Natural killer cell (primary cell): Measurements from ENCODE around the gene TBC1D22A. TPM values are rescaled to one million over a fixed set of nuclear protein-coding genes. Genes with fewer than 3 reads are reported as not detected.

Experiments
- ATAC-seq, 3 donors: fragments of 150-1000 bp in 2 of 3; fragments of 200-7000 bp in 1 of 3; cut with Tn5 transposase; 1 replicate in 1 of 3; 2 replicates in 2 of 3; pipeline ENCODE4 v1.10.0; 2021; ENCODE audit warnings: mild to moderate bottlenecking in 2 of 3, moderate library complexity in 2 of 3
- DNase-seq, 2 donors: peaks; one replicate each; pipeline versions ENCODE4 v3.0.0 to v3.0.0-alpha.2; 2013 to 2021; ENCODE audit warnings: mixed read lengths in 1 of 2
- H3K27ac ChIP-seq: one replicate; pipeline ENCODE4 v1.5.1; 2013; ENCODE audit warnings: mild to moderate bottlenecking, low read length
- H3K27me3 ChIP-seq: one replicate; pipeline ENCODE4 v1.6.1; 2013; ENCODE audit warnings: low read length; ENCODE audit not compliant: control insufficient read depth, insufficient read depth
- H3K36me3 ChIP-seq: one replicate; pipeline ENCODE4 v1.6.1; 2013; ENCODE audit warnings: low read length; ENCODE audit not compliant: control insufficient read depth, insufficient read depth
- H3K4me1 ChIP-seq: one replicate; pipeline ENCODE4 v1.6.1; 2013; ENCODE audit warnings: low read length; ENCODE audit not compliant: control insufficient read depth, insufficient read depth
- H3K4me3 ChIP-seq: one replicate; pipeline ENCODE4 v1.5.1; 2013; ENCODE audit warnings: low read length
- H3K9me3 ChIP-seq: one replicate; pipeline ENCODE4 v1.6.1; 2013; ENCODE audit warnings: low read length; ENCODE audit not compliant: control insufficient read depth, insufficient read depth
- H3K27ac Mint-ChIP-seq, 2 donors: one replicate each; pipeline ENCODE4 v1.8.0; 2022; ENCODE audit warnings: mild to moderate bottlenecking in 2 of 2, mixed read lengths in 2 of 2, moderate library complexity in 1 of 2
- H3K27me3 Mint-ChIP-seq, 2 donors: one replicate each; pipeline ENCODE4 v1.8.0; 2022; ENCODE audit warnings: low read depth in 2 of 2, mixed read lengths in 2 of 2
- H3K36me3 Mint-ChIP-seq: one replicate; pipeline ENCODE4 v1.8.0; 2022; ENCODE audit warnings: mixed read lengths
- H3K4me1 Mint-ChIP-seq, 2 donors: one replicate each; pipeline ENCODE4 v1.8.0; 2022; ENCODE audit warnings: mixed read lengths in 2 of 2
- H3K4me3 Mint-ChIP-seq: one replicate; pipeline ENCODE4 v1.8.0; 2022; ENCODE audit warnings: mild to moderate bottlenecking, moderate library complexity, mixed read lengths
- H3K9me3 Mint-ChIP-seq, 2 donors: one replicate each; pipeline ENCODE4 v1.8.0; 2022; ENCODE audit warnings: mixed read lengths in 2 of 2
- CTCF ChIP-seq: fragments of 200-600 bp; IDR thresholded peaks from one replicate; pipeline ENCODE4 v1.8.0; 2022; ENCODE audit warnings: antibody characterized with exemption
- WGBS: methylation state at CpG from one replicate; pipeline ENCODE4 v1.1.7; 2013; ENCODE audit warnings: missing lambda C conversion rate; ENCODE audit not compliant: insufficient coverage; 5-methylcytosine and 5-hydroxymethylcytosine counted together
- intact Hi-C: fragments of 100-400 bp; cut with micrococcal nuclease; formaldehyde crosslinking; loops from one replicate; pipeline ENCODE4 v1.14.2; 2022
- total RNA-seq, 4 donors: library from RNA; stranded (reverse); fragments of 120-200 nt in 1 of 4; gene quantifications; one replicate each; pipeline versions ENCODE4 v1.2.3 to v1.2.4, GENCODE V29; 2013 to 2022

Gene TBC1D22A
- total RNA-seq, 3 donors from 2014 or later (not counting 1 experiment from before 2014, with no cell fraction given), result 47.4 to 53.7 (median 53.2) TPM

- WGBS, result 91% methylated on average over 13 of the region's 13 CpGs
- H3K27ac ChIP-seq, result no peak overlapping the region
- Mint-ChIP-seq H3K36me3 (no peaks in the 10 kb centered on the region), H3K9me3 (no peaks in the 10 kb centered on the region), H3K4me1 (no peaks in the 10 kb centered on the region), H3K27ac (no peak overlapping the region), H3K4me3 (no peak overlapping the region), H3K27me3 (no peaks in the 10 kb centered on the region)
- TF ChIP-seq CTCF, result no peak
- H3K9me3 ChIP-seq, result no peaks in the 10 kb centered on the region
- no peaks in the 10 kb centered on the region for H3K36me3 ChIP-seq
- ATAC-seq (no peak), DNase-seq (peak in 1 of 2 donors; percentile 4)
- intact Hi-C loops, result no loop called here
- no peaks in the 10 kb centered on the region for H3K4me1 ChIP-seq
- H3K27me3 ChIP-seq, result no peaks in the 10 kb centered on the region
- H3K4me3 ChIP-seq, result no peak overlapping the region
Observed at GRCh38 chr22:47209547-47210023, 447.1 kb downstream of the TBC1D22A start.

GRCh38 chr22:47210112-47210657 lies 447.7 kb downstream of the TBC1D22A start:
- Mint-ChIP-seq H3K36me3 (no peaks in the 10 kb centered on the region), H3K27me3 (no peaks in the 10 kb centered on the region), H3K27ac (no peak overlapping the region), H3K9me3 (no peaks in the 10 kb centered on the region), H3K4me1 (no peaks in the 10 kb centered on the region), H3K4me3 (no peak overlapping the region)
- H3K36me3 ChIP-seq, result no peaks in the 10 kb centered on the region
- TF ChIP-seq CTCF, result no peak
- DNase-seq (peak in 1 of 2 donors; percentile 6), ATAC-seq (no peak)
- intact Hi-C loops, result no loop called here
- H3K9me3 ChIP-seq, result no peaks in the 10 kb centered on the region
- no peaks in the 10 kb centered on the region for H3K27me3 ChIP-seq
- WGBS, result 93% methylated on average over 15 of the region's 19 CpGs
- H3K27ac ChIP-seq, result no peak overlapping the region
- H3K4me3 ChIP-seq, result no peak overlapping the region
- no peaks in the 10 kb centered on the region for H3K4me1 ChIP-seq

- no peaks in the 10 kb centered on the region for H3K27me3 ChIP-seq
- H3K4me1 Mint-ChIP-seq, result no peaks in the 10 kb centered on the region
- H3K36me3 Mint-ChIP-seq, result no peaks in the 10 kb centered on the region
- no peak overlapping the region for H3K4me3 Mint-ChIP-seq
- no peaks in the 10 kb centered on the region for H3K27me3 Mint-ChIP-seq
- intact Hi-C loops, result no loop called here
- no peak overlapping the region for H3K27ac Mint-ChIP-seq
- H3K27ac ChIP-seq, result no peak overlapping the region
- no peak overlapping the region for H3K4me3 ChIP-seq
- H3K9me3 ChIP-seq, result no peaks in the 10 kb centered on the region
- DNase-seq (peak in 1 of 2 donors; percentile 9), ATAC-seq (no peak)
- WGBS, result 85% methylated on average over 9 of the region's 9 CpGs
- no peak for TF ChIP-seq CTCF
- no peaks in the 10 kb centered on the region for H3K36me3 ChIP-seq
- no peaks in the 10 kb centered on the region for H3K9me3 Mint-ChIP-seq
- no peaks in the 10 kb centered on the region for H3K4me1 ChIP-seq
Observed at GRCh38 chr22:47210686-47211085, 448.2 kb downstream of the TBC1D22A start.
